OCI-LY1 (cell line): Measurements from ENCODE around the gene ZNF75A.

ENCODE experiments used
- H2AFZ ChIP-seq: fragments of 200-600 bp; sonication (generic), shearing (Covaris generic); 2 replicates; pipeline ENCODE4 v1.6.0; 2014; ENCODE audit warnings: antibody characterized with exemption, mild to moderate bottlenecking, low read length
- H3F3A ChIP-seq: fragments of 200-600 bp; sonication (generic), shearing (Covaris generic); 2 replicates; pipeline ENCODE4 v1.6.0; 2014; ENCODE audit warnings: mild to moderate bottlenecking, antibody characterized with exemption, low read length, moderate library complexity; ENCODE audit not compliant: insufficient read depth
- H3K27ac ChIP-seq: fragments of 200-600 bp; sonication (generic); 2 replicates; pipeline ENCODE4 v1.5.1; 2014; ENCODE audit warnings: low read length, mixed run types, mild to moderate bottlenecking, low read depth; ENCODE audit not compliant: poor library complexity, severe bottlenecking
- H3K27me3 ChIP-seq: fragments of 200-600 bp; sonication (generic); 2 replicates; pipeline ENCODE4 v1.6.0; 2014; ENCODE audit warnings: antibody characterized with exemption, mild to moderate bottlenecking, low read length, moderate library complexity; ENCODE audit not compliant: insufficient read depth
- H3K36me3 ChIP-seq: fragments of 200-600 bp; sonication (generic); 2 replicates; pipeline ENCODE4 v1.6.1; 2014; ENCODE audit warnings: mild to moderate bottlenecking, antibody characterized with exemption, low read length, moderate library complexity, mixed read lengths; ENCODE audit not compliant: insufficient read depth
- H3K4me1 ChIP-seq: fragments of 200-600 bp; sonication (generic); 2 replicates; pipeline ENCODE4 v1.5.1; 2014; ENCODE audit warnings: mild to moderate bottlenecking, low read length, moderate library complexity; ENCODE audit not compliant: insufficient read depth, severe bottlenecking
- H3K4me2 ChIP-seq: fragments of 200-600 bp; sonication (generic), shearing (Covaris generic); 2 replicates; pipeline ENCODE4 v1.6.1; 2014; ENCODE audit warnings: low read length
- H3K4me3 ChIP-seq: fragments of 200-600 bp; sonication (generic); 2 replicates; pipeline ENCODE4 v1.5.1; 2014; ENCODE audit warnings: low read length, low read depth, mild to moderate bottlenecking, mixed read lengths; ENCODE audit not compliant: poor library complexity, severe bottlenecking
- H3K79me2 ChIP-seq: fragments of 200-600 bp; shearing (Covaris generic); 2 replicates; pipeline ENCODE4 v1.6.1; 2016; ENCODE audit warnings: mixed run types, low read length, mixed read lengths; ENCODE audit not compliant: insufficient read depth
- H3K9ac ChIP-seq: fragments of 200-600 bp; sonication (generic), shearing (Covaris generic); 2 replicates; pipeline ENCODE4 v1.6.1; 2014; ENCODE audit warnings: mild to moderate bottlenecking, low read length, mixed read lengths
- H3K9me2 ChIP-seq: fragments of 200-600 bp; sonication (generic), shearing (Covaris generic); 2 replicates; pipeline ENCODE4 v1.6.1; 2014; ENCODE audit warnings: low read depth, mild to moderate bottlenecking, low read length, mixed read lengths
- H3K9me3 ChIP-seq: fragments of 200-600 bp; shearing (Covaris generic); 2 replicates; pipeline ENCODE4 v1.6.1; 2014; ENCODE audit warnings: low read length, mixed read lengths
- H4K20me1 ChIP-seq: fragments of 200-600 bp; sonication (generic), shearing (Covaris generic); 2 replicates; pipeline ENCODE4 v1.6.0; 2016; ENCODE audit warnings: mild to moderate bottlenecking, low read length; ENCODE audit not compliant: insufficient read depth
- CTCF ChIP-seq: fragments of 200-600 bp; sonication (generic), shearing (Covaris generic); IDR thresholded peaks from 2 replicates; pipeline ENCODE4 v1.5.1; 2017; ENCODE audit warnings: mild to moderate bottlenecking, antibody characterized with exemption, low read length, moderate library complexity, mixed read lengths
- EZH2 ChIP-seq: fragments of 200-600 bp; sonication (generic), shearing (Covaris generic); IDR thresholded peaks from 2 replicates; pipeline ENCODE4 v1.8.0; 2017; ENCODE audit warnings: borderline replicate concordance, mixed run types, mild to moderate bottlenecking, antibody characterized with exemption, low read length, moderate library complexity, mixed read lengths

Gene ZNF75A

GRCh38 chr16:3317315-3317999 is 12.2 kb downstream of the ZNF75A start:
- no peaks in the 10 kb centered on the region for H3K9me2 ChIP-seq
- no peak overlapping the region for H3K9ac ChIP-seq
- no peak for TF ChIP-seq CTCF
- no peak for TF ChIP-seq EZH2
- H3K4me3 ChIP-seq: no peak overlapping the region
- H3K9me3 ChIP-seq: peaks cover 35% of the 10 kb centered on the region
- no peaks in the 10 kb centered on the region for H4K20me1 ChIP-seq
- no peaks in the 10 kb centered on the region for H3K79me2 ChIP-seq
- no peak overlapping the region for H2AFZ ChIP-seq
- no peaks in the 10 kb centered on the region for H3F3A ChIP-seq
- no peak overlapping the region for H3K4me2 ChIP-seq
- H3K27me3 ChIP-seq: no peaks in the 10 kb centered on the region
- H3K36me3 ChIP-seq: peaks cover 50% of the 10 kb centered on the region
- H3K27ac ChIP-seq: no peak overlapping the region
- no peaks in the 10 kb centered on the region for H3K4me1 ChIP-seq

GRCh38 chr16:3321816-3322215 is 16.5 kb downstream of the ZNF75A start:
- no peak overlapping the region for H3K4me3 ChIP-seq
- peaks cover 15% of the 10 kb centered on the region for H3K36me3 ChIP-seq
- H3K27ac ChIP-seq: no peak overlapping the region
- no peaks in the 10 kb centered on the region for H3K9me2 ChIP-seq
- no peak overlapping the region for H2AFZ ChIP-seq
- H3K4me1 ChIP-seq: no peaks in the 10 kb centered on the region
- no peak overlapping the region for H3K4me2 ChIP-seq
- TF ChIP-seq EZH2 (no peak), CTCF (no peak)
- H3K9ac ChIP-seq: no peak overlapping the region
- no peaks in the 10 kb centered on the region for H3K27me3 ChIP-seq
- no peaks in the 10 kb centered on the region for H4K20me1 ChIP-seq
- H3K79me2 ChIP-seq: no peaks in the 10 kb centered on the region
- no peaks in the 10 kb centered on the region for H3F3A ChIP-seq
- peaks cover 21% of the 10 kb centered on the region for H3K9me3 ChIP-seq

- no peak overlapping the region for H3K4me3 ChIP-seq
- H3K27me3 ChIP-seq: no peaks in the 10 kb centered on the region
- H3K4me2 ChIP-seq: no peak overlapping the region
- H2AFZ ChIP-seq: no peak overlapping the region
- H3F3A ChIP-seq: no peaks in the 10 kb centered on the region
- H3K27ac ChIP-seq: no peak overlapping the region
- H3K79me2 ChIP-seq: no peaks in the 10 kb centered on the region
- no peaks in the 10 kb centered on the region for H3K4me1 ChIP-seq
- H3K9ac ChIP-seq: no peak overlapping the region
- no peaks in the 10 kb centered on the region for H3K9me3 ChIP-seq
- no peaks in the 10 kb centered on the region for H4K20me1 ChIP-seq
- TF ChIP-seq CTCF (no peak), EZH2 (no peak)
- no peaks in the 10 kb centered on the region for H3K9me2 ChIP-seq
- no peaks in the 10 kb centered on the region for H3K36me3 ChIP-seq
Observed at GRCh38 chr16:3327514-3327913, 22.2 kb downstream of the ZNF75A start.
